ENCODE data around the gene TCP11.
A peak's percentile ranks its signal among the peaks of the same experiment; 100 is the strongest.

Gene TCP11

DNA sequence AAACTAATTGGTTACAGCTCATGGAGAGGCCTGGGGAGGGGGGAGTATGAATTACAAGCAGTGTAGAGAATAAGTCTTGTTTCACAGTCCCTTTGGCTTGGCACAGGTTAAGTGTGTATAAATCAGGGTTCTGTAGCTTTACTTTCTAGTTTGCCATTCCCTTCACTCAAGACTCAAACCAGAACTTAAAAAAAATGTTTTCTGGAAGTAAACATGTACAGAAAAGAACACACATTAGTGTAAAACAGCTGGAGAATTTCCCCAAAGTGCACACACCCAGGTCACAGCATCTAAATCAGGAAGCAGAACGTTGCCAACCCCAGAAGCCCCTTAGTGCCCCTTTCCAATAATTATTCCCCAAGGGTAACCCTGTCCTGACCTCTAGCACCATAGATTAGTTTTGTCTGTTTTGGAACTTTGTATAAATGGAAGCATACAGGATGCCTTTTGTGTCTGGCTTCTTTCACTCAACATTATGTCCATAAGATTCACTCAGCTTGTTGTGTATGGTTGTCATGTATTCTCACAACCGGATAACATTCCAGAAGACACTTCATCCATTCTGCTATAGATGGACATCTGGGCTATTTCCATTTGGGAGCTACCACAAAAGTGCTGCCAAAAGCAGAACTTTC is 38.9 kb upstream of the TCP11 start:
- TF ChIP-seq, protein P1, sequence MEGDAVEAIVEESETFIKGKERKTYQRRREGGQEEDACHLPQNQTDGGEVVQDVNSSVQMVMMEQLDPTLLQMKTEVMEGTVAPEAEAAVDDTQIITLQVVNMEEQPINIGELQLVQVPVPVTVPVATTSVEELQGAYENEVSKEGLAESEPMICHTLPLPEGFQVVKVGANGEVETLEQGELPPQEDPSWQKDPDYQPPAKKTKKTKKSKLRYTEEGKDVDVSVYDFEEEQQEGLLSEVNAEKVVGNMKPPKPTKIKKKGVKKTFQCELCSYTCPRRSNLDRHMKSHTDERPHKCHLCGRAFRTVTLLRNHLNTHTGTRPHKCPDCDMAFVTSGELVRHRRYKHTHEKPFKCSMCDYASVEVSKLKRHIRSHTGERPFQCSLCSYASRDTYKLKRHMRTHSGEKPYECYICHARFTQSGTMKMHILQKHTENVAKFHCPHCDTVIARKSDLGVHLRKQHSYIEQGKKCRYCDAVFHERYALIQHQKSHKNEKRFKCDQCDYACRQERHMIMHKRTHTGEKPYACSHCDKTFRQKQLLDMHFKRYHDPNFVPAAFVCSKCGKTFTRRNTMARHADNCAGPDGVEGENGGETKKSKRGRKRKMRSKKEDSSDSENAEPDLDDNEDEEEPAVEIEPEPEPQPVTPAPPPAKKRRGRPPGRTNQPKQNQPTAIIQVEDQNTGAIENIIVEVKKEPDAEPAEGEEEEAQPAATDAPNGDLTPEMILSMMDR (IDR thresholded peaks at IDR 0.05; ENCODE audit: unreplicated experiment in 3 of 3): no peak

GRCh38 chr6:35178932-35179832 is 38.0 kb upstream of the TCP11 start:
- Mint-ChIP-seq H3K36me3 (ENCODE audit: low read depth) (no peaks in the 10 kb centered on the region), H3K4me3 (no peak overlapping the region), H3K27me3 (ENCODE audit: low read depth) (peaks cover 7% of the 10 kb centered on the region), H3K27ac (peak overlapping the region; percentile 43 to 81 (median 80)), H3K4me1 (peaks cover 64% of the 10 kb centered on the region), H3K9me3 (no peaks in the 10 kb centered on the region)
- TF ChIP-seq, protein P1 (IDR thresholded peaks at IDR 0.05; ENCODE audit: unreplicated experiment in 3 of 3): no peak

More for the DNA sequence above, 38.9 kb upstream of the TCP11 start:
- H3K9me3 Mint-ChIP-seq: no peaks in the 10 kb centered on the region
- no peaks in the 10 kb centered on the region for H3K36me3 Mint-ChIP-seq (ENCODE audit: low read depth)
- peaks cover 4% of the 10 kb centered on the region for H3K27me3 Mint-ChIP-seq (ENCODE audit: low read depth)
- peak overlapping the region; percentile 44 to 83 (median 81) for H3K27ac Mint-ChIP-seq
- peaks cover 66% of the 10 kb centered on the region for H3K4me1 Mint-ChIP-seq
- H3K4me3 Mint-ChIP-seq: no peak overlapping the region

GRCh38 chr6:35178012-35178411 is 36.9 kb upstream of the TCP11 start:
- Mint-ChIP-seq H3K36me3 (ENCODE audit: low read depth) (no peaks in the 10 kb centered on the region), H3K4me3 (no peak overlapping the region), H3K27me3 (ENCODE audit: low read depth) (peaks cover 7% of the 10 kb centered on the region), H3K27ac (peak overlapping the region; percentile 13 to 73 (median 60)), H3K4me1 (peaks cover 55% of the 10 kb centered on the region), H3K9me3 (no peaks in the 10 kb centered on the region)
- TF ChIP-seq, protein P1 (IDR thresholded peaks at IDR 0.05; ENCODE audit: unreplicated experiment in 3 of 3): no peak

DNA sequence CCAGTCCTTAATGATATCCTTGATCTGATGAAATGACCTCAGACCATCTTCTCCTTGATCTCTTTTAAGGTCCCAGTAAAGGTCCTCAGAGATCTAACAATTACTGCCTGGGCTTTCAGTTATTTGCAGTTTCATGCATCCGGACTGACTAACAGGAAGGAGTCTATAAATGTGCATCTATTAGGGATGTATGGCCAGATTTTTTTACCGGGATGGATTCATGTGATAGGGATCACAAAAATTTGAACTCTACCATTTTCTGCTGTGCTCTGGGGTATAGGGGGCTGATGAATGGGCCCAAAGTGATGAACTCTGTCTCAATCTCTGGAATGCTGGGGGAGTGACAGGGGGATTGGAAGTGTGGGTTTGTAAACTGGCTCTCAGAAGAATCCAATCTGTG is 36.5 kb upstream of the TCP11 start:
- Mint-ChIP-seq H3K27me3 (ENCODE audit: low read depth) (peaks cover 8% of the 10 kb centered on the region), H3K4me3 (no peak overlapping the region), H3K27ac (peak overlapping the region; percentile 13 to 73 (median 60)), H3K4me1 (peaks cover 51% of the 10 kb centered on the region), H3K9me3 (no peaks in the 10 kb centered on the region), H3K36me3 (ENCODE audit: low read depth) (no peaks in the 10 kb centered on the region)
- TF ChIP-seq, protein P1 (IDR thresholded peaks at IDR 0.05; ENCODE audit: unreplicated experiment in 3 of 3): no peak

DNA sequence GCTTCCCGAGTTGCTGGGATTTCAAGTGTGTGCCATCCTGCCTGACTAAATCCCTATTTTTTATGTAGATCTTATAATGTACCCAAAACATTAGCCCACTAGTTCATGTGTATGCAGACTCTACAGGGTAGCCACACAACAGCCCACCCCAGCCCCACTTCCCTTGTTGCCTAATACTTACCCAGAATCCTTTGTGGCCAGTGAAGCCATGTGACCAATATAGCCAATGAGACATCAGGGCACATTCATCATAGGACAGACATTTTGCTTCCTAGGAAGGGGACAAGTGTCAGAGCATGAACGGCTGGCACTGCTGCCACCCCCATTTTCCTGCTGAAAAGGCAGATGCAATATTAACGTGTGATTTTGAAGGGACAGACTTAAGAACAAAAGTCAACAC is 36.0 kb upstream of the TCP11 start:
- Mint-ChIP-seq H3K4me1 (peaks cover 51% of the 10 kb centered on the region), H3K9me3 (no peaks in the 10 kb centered on the region), H3K4me3 (no peak overlapping the region), H3K27me3 (ENCODE audit: low read depth) (peaks cover 12% of the 10 kb centered on the region), H3K27ac (peak overlapping the region in 1 of 3 experiments; percentile 60), H3K36me3 (ENCODE audit: low read depth) (no peaks in the 10 kb centered on the region)
- TF ChIP-seq, protein P1 (IDR thresholded peaks at IDR 0.05; ENCODE audit: unreplicated experiment in 3 of 3): no peak
